Panc1 (cell line): ENCODE results near the gene INSIG2.

Experiments used
- POLR2AphosphoS5 ChIP-seq: IDR thresholded peaks from 2 replicates; pipeline ENCODE4 v1.6.1; 2012; ENCODE audit warnings: mild to moderate bottlenecking, low read depth, low read length, moderate library complexity
- SIN3A ChIP-seq: IDR thresholded peaks from 2 replicates; pipeline ENCODE4 v1.6.1; 2012; ENCODE audit warnings: low read depth, mild to moderate bottlenecking, low read length, moderate library complexity, borderline replicate concordance; ENCODE audit not compliant: insufficient read depth
- TCF7L2 ChIP-seq: IDR thresholded peaks from 2 replicates; pipeline ENCODE4 v1.6.1; 2011; ENCODE audit warnings: mild to moderate bottlenecking, low read depth, low read length, inconsistent platforms
- TF ChIP-seq, protein P1 (sequence below): fragments of 450-650 bp; IDR thresholded peaks from 2 replicates; pipeline ENCODE4 v1.5.1; 2017; ENCODE audit warnings: mild to moderate bottlenecking
- TF ChIP-seq, protein P2 (sequence below), 2 experiments: IDR thresholded peaks; 2 replicates each; pipeline ENCODE4 v1.6.1; 2011 to 2012; ENCODE audit warnings: low read depth in 2 of 2, control low read depth in 1 of 2, low read length in 1 of 2, mild to moderate bottlenecking in 1 of 2, moderate library complexity in 1 of 2; ENCODE audit not compliant: insufficient read depth in 1 of 2

DNA sequence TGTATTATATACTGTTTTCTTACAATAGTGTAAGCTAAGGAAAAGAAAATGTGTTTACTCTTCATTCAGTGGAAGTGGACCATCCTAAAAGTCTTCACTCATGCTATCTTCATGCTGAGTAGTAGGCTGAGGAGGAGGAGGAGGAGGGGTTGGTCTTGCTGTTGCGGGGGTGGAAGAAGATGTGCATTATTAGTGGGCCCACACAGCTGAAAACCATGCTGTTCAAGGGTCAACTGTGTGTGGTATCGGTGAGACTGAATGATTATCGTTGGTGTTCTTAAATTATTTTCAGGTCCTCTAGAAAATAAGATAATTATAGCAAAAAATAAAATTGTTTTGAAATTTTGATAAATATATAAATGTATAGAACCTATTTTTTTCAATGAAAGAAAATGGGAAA lies 22.0 kb downstream of the INSIG2 start:
- TF ChIP-seq, protein P1, sequence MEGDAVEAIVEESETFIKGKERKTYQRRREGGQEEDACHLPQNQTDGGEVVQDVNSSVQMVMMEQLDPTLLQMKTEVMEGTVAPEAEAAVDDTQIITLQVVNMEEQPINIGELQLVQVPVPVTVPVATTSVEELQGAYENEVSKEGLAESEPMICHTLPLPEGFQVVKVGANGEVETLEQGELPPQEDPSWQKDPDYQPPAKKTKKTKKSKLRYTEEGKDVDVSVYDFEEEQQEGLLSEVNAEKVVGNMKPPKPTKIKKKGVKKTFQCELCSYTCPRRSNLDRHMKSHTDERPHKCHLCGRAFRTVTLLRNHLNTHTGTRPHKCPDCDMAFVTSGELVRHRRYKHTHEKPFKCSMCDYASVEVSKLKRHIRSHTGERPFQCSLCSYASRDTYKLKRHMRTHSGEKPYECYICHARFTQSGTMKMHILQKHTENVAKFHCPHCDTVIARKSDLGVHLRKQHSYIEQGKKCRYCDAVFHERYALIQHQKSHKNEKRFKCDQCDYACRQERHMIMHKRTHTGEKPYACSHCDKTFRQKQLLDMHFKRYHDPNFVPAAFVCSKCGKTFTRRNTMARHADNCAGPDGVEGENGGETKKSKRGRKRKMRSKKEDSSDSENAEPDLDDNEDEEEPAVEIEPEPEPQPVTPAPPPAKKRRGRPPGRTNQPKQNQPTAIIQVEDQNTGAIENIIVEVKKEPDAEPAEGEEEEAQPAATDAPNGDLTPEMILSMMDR = no peak
- TF ChIP-seq, protein P2, sequence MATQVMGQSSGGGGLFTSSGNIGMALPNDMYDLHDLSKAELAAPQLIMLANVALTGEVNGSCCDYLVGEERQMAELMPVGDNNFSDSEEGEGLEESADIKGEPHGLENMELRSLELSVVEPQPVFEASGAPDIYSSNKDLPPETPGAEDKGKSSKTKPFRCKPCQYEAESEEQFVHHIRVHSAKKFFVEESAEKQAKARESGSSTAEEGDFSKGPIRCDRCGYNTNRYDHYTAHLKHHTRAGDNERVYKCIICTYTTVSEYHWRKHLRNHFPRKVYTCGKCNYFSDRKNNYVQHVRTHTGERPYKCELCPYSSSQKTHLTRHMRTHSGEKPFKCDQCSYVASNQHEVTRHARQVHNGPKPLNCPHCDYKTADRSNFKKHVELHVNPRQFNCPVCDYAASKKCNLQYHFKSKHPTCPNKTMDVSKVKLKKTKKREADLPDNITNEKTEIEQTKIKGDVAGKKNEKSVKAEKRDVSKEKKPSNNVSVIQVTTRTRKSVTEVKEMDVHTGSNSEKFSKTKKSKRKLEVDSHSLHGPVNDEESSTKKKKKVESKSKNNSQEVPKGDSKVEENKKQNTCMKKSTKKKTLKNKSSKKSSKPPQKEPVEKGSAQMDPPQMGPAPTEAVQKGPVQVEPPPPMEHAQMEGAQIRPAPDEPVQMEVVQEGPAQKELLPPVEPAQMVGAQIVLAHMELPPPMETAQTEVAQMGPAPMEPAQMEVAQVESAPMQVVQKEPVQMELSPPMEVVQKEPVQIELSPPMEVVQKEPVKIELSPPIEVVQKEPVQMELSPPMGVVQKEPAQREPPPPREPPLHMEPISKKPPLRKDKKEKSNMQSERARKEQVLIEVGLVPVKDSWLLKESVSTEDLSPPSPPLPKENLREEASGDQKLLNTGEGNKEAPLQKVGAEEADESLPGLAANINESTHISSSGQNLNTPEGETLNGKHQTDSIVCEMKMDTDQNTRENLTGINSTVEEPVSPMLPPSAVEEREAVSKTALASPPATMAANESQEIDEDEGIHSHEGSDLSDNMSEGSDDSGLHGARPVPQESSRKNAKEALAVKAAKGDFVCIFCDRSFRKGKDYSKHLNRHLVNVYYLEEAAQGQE (IDR thresholded peaks at IDR 0.05; ENCODE audit: insufficient read depth in 1 of 2, low read depth in 2 of 2, low read length in 1 of 2) = no peak
- no peak for TF ChIP-seq POLR2AphosphoS5
- no peak for TF ChIP-seq SIN3A
- TF ChIP-seq TCF7L2 = no peak
